Chondrocyte (in vitro differentiated cells): ENCODE results near the gene P4HA2. TPM values are rescaled to one million over a fixed set of nuclear protein-coding genes. Genes with fewer than 3 reads are reported as not detected.

Experiments used
- DNase-seq: peaks from one replicate; pipeline ENCODE4 v3.0.0; 2021; ENCODE audit warnings: mixed read lengths, low spot score
- H3K27ac Mint-ChIP-seq: one replicate; pipeline ENCODE4 v1.8.0; 2021; ENCODE audit warnings: mild to moderate bottlenecking, moderate library complexity, mixed read lengths; ENCODE audit not compliant: unreplicated experiment
- H3K27me3 Mint-ChIP-seq: 2 replicates; pipeline ENCODE4 v1.8.0; 2021; ENCODE audit warnings: low read depth, mixed read lengths
- H3K36me3 Mint-ChIP-seq: 2 replicates; pipeline ENCODE4 v1.8.0; 2021; ENCODE audit warnings: low read depth, mixed read lengths
- H3K4me1 Mint-ChIP-seq: 2 replicates; pipeline ENCODE4 v1.8.0; 2021; ENCODE audit warnings: low read depth, mild to moderate bottlenecking, mixed read lengths
- H3K4me3 Mint-ChIP-seq: one replicate; pipeline ENCODE4 v1.8.0; 2021; ENCODE audit warnings: mild to moderate bottlenecking, moderate library complexity, mixed read lengths; ENCODE audit not compliant: unreplicated experiment
- H3K9me3 Mint-ChIP-seq: 2 replicates; pipeline ENCODE4 v1.8.0; 2021; ENCODE audit warnings: low read depth, mixed read lengths
- total RNA-seq: library from RNA; stranded (reverse); gene quantifications from 3 replicates; pipeline ENCODE4 v1.2.1, GENCODE V29; 2021
- TF ChIP-seq, protein P1 (sequence below): fragments of 200-600 bp; sonication (generic); IDR thresholded peaks from 2 replicates; pipeline ENCODE4 v1.5.0; 2021; ENCODE audit warnings: antibody characterized with exemption, mild to moderate bottlenecking, moderate library complexity

The P4HA2 gene
- total RNA-seq, 1 donor from 2014 or later, result 302 TPM

DNA sequence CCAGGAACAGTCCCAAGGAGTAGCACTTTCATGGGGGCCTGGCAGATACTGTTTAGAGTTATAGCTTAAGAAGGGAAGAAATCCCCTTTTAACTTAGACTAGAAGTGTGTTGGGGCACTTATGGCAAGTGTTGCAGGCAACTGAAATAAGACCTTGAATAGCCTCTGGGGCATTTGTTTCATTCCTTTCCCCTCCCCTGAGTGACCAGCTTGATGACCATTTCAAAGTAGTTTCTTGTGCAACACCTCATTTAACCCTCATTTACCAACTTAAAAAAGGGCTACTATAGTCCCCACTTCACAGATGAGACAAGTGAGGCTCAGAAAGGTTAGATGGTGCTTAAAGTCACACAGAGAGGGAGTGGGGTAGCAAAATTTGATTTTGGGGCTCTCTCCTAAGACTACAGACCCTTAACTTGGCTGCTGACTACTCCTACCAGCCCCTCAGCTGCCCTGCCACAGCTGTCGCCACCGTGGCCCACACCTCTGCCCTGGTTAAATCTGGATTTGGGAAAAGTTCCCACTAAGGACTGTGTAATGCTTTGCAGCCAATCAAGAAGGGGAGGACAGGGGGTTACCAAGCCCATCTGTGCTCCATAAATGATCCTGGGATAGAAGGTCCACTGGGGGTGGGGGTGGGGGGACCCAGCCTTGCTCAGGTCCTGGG lies 35.4 kb upstream of the P4HA2 start:
- Mint-ChIP-seq H3K4me3 (no peak overlapping the region), H3K27me3 (no peaks in the 10 kb centered on the region), H3K36me3 (peaks cover 26% of the 10 kb centered on the region), H3K9me3 (no peaks in the 10 kb centered on the region), H3K4me1 (peaks cover 73% of the 10 kb centered on the region), H3K27ac (no peak overlapping the region)
- no peak for DNase-seq
- TF ChIP-seq, protein P1, sequence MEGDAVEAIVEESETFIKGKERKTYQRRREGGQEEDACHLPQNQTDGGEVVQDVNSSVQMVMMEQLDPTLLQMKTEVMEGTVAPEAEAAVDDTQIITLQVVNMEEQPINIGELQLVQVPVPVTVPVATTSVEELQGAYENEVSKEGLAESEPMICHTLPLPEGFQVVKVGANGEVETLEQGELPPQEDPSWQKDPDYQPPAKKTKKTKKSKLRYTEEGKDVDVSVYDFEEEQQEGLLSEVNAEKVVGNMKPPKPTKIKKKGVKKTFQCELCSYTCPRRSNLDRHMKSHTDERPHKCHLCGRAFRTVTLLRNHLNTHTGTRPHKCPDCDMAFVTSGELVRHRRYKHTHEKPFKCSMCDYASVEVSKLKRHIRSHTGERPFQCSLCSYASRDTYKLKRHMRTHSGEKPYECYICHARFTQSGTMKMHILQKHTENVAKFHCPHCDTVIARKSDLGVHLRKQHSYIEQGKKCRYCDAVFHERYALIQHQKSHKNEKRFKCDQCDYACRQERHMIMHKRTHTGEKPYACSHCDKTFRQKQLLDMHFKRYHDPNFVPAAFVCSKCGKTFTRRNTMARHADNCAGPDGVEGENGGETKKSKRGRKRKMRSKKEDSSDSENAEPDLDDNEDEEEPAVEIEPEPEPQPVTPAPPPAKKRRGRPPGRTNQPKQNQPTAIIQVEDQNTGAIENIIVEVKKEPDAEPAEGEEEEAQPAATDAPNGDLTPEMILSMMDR, result no peak

DNA sequence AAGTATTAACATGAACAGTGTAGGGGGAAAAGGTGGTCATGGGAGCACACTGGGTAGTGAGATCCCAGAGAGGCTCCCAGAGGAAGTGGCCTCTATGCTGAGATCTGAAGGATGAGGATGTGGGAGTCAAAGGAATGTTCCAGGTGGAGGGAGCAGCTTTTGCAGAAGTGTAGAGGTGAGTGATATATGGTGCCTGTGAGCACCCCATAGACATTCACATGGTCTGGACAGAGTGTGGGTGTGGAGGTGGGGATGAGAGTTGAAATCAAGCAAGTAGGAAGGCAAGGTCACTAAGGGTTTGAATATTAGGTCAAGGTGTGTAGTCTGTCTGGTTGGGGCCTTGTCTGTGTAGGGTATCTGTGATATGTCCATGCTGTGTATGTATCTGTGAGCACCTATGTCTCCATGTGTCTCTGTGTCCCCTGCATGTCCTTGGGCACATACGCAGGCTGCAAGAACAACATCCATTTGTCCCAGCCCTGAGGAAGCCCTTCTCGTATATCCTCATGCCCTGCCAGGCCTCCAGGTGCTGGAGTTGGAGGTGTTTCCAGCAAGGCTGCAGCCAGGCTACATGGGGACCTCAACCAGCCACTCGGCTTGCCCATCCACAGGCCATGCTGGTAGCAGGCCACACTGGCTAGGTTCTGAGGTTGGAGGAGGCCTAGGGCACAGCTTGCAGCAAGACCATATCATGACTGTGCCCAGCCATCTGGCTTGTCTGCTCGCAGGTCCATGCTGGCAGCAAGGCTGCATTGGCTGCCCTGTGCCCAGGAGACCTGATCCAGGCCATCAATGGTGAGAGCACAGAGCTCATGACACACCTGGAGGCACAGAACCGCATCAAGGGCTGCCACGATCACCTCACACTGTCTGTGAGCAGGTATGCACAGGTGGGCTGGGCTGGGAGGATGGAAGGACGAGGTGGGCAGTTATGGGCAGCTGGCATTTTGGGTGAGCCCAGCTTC lies 34.5 kb upstream of the P4HA2 start:
- Mint-ChIP-seq H3K4me3 (no peak overlapping the region), H3K4me1 (peaks cover 75% of the 10 kb centered on the region), H3K36me3 (peaks cover 20% of the 10 kb centered on the region), H3K9me3 (no peaks in the 10 kb centered on the region), H3K27me3 (no peaks in the 10 kb centered on the region), H3K27ac (peak overlapping the region; percentile 43)
- TF ChIP-seq, protein P1, result no peak
- peak; percentile 74 for DNase-seq

DNA sequence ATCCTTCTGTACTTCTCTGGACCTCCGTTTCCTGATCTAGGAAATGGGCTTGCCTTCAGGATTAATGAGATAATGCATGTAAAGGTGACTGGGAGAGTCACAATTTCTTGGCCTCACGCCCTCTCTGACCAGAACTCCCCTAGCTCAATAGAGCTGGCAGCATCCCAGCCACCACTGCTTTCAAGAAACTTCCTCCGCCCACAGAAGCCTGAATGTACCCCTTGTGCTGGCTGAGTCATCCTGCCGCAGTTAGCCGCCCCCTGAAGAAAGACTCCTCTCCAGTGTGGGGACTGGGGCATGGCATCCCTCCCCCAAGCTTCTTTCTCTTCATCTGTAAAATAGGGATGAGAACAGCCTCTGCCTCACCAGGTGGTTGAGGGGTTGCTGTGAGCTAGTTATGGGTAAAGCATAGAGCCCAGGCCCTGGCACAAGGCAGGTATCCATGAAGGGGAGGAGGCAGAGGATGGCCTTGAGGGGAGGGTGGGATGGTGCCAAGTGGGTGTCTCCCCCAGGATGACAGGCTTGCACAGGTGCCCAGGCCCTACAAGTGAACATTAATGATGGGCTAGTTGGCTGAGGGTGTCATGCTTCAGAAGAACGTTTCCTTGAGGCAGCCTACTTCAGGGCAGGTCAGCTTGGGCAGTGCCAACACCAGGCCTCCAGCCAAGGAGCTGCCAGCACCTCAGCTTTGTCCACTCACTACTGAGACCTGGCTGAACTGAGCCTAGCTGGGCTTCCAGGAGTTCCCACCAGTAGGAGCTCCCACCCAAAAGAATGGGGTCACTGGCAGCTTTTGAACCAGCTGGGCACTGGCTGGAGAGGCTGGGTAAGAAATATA lies 33.3 kb upstream of the P4HA2 start:
- Mint-ChIP-seq H3K36me3 (peaks cover 16% of the 10 kb centered on the region), H3K27ac (peak overlapping the region; percentile 91), H3K9me3 (no peaks in the 10 kb centered on the region), H3K4me1 (peaks cover 69% of the 10 kb centered on the region), H3K27me3 (no peaks in the 10 kb centered on the region), H3K4me3 (peak overlapping the region; percentile 81)
- DNase-seq, result peak; percentile 42
- TF ChIP-seq, protein P1, result no peak

DNA sequence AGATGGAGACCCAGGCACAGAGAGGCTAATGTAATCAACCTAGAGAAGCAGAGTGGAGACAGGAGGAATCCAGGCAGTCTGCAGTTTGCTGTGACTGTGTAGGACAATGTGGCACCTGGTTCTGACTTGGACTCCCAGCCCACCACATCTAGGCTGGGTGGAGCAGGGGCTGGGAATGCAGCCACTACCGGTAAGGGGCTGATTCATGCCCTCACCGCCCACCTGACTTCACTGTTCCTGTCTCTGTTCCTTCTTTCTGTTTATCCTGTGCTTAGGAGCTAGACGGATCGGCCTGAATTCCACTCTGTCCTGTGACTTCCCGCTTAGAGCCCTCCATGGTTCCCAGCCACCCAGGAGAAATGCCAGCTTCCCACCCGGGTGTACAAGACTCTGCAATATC lies 32.4 kb upstream of the P4HA2 start:
- TF ChIP-seq, protein P1, result no peak
- no peaks in the 10 kb centered on the region for H3K9me3 Mint-ChIP-seq
- peaks cover 62% of the 10 kb centered on the region for H3K4me1 Mint-ChIP-seq
- H3K27me3 Mint-ChIP-seq, result no peaks in the 10 kb centered on the region
- peaks cover 15% of the 10 kb centered on the region for H3K36me3 Mint-ChIP-seq
- peak; percentile 51 for DNase-seq
- peak overlapping the region; percentile 91 for H3K27ac Mint-ChIP-seq
- H3K4me3 Mint-ChIP-seq, result peak overlapping the region; percentile 81
